Measurements from ENCODE around the gene LMNA.

The LMNA gene

DNA sequence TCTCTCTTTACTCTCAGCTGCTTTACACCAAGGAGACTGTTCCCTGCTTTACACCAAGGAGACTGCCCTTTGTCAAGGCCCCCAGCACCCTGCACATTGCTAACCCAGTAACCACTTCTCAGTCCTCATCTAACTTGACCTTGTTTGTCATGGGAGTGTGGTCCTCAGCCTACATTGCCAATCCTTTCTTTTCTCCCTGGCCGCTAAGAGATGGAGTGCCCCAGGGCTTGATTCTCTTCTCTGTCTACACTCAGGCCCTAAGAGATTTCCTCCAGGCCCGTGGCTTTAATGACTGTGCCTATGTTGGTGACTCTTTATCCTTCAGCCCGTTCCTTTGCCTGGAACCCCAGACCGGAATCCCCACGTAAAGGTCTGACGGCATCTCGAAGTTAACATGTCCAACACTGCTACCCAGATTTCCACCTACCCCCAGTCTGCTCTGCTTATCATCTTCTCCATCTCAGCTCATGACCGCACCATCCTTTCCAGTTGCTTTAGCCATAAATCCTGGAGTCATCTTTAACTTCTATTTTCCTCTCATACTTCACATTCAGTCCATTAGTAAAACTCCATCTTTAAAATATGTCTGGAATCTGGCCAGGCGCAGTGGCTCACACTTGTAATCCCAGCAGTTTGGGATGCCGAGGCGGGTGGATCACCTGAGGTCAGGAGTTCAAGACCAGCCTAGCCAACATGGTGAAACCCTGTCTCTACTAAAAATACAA, 29.4 kb downstream of the LMNA start:
- no peak for DNase-seq (ENCODE audit: low read depth)

DNA sequence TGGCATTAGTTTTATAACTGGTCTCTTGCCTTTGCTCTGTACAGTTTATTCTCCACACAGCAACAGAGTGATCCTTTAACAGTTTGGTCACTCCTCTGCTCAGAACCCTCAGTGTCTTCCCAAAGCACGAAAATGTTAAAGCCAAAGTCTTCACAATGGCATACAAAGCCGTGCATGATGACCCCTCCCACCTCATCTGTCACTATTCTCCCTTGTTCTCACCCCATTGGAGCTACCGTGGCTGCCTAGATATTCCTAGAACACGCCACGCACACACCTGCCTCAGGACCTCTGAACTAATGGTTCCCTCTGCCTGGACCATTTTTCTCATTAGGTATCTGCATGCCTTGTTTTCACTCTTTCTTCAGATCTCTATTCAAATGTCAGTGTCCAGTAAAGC, 30.2 kb downstream of the LMNA start:
- DNase-seq (ENCODE audit: low read depth): no peak

DNA sequence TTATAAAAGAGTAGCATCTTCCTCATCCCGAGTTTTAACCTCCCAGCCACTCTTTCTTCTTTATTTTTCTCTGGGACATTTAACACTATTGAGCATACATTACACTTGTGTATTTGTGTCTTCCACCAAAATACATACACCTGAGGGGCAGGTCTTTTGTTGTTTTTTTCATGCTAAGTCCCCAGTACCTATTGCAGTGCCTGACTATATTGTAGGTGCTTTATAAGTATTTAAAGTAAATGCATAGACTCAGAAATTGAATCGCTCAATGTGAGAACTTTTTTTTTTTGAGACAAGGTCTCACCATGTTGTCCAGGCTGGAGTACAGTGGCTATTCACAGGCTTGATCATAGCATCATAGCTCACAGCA, 31.1 kb downstream of the LMNA start:
- DNase-seq (ENCODE audit: low read depth): no peak

DNA sequence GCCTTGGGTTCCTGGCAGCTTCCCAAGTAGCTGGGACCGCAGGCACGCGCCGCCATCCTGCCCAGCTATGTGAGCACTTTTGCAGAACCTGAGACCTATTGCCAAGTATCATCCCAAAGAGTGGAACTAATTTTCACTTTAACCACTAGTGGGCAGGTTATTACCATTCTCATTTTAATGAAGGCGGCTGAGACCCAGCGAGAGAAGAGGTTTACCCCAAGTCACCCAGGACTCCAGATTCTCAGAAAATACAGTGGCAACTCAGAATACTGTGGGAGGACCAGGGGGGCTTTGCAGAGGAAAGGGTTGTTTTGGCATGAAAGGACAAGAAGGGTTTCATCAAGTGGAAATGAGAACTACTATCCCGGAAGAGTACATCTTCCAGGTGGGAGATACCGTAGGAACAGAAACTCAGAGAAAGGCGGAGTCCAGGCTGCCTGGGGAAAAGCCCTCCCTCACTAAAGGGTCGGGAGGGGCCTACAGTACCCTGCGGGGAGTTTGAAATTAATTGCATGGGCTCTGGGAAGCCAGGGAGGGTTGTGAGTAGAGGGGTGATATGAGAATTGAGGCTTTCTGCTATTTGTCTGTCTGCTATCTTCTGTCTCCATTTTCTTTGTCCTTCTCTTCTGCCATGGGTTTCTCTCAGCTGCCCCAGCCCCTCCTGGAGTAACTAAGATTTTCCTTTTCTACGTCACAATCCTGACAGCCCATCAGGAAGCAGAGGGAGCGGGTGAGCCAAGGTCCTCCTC, 31.7 kb downstream of the LMNA start:
- no peak for DNase-seq (ENCODE audit: low read depth)

DNA sequence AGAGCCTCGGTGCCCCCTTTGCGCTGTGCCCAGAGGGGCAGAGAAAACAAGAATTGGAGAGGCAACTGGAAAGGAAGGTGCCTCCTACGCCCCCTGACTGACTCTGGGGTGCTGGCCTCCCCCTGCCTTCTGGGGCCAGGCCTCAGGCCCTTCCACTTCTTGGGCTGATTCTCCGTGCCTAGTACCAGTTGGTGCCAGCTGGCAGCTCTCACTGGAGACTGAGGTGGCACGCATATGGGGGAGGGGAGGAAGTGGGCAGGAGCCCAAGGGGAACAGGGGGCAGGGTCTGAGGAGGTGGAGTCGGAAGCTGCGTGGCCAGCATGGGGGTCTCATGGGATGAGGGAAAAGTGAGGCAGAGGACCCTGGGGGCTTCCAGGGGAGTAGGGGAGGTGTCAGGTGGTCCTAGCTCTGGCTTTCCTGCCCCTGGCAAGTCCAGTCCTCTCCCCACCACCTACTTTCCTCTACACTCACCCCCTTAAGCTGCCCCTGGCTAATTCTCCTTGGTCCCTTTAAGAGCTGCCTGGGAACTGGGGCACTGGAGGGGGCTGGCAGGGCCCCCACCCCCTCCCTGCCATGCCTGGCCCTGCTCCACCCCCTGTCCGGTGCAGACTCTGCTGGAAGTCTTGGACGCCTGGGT, 32.4 kb downstream of the LMNA start:
- DNase-seq (ENCODE audit: low read depth): no peak

DNA sequence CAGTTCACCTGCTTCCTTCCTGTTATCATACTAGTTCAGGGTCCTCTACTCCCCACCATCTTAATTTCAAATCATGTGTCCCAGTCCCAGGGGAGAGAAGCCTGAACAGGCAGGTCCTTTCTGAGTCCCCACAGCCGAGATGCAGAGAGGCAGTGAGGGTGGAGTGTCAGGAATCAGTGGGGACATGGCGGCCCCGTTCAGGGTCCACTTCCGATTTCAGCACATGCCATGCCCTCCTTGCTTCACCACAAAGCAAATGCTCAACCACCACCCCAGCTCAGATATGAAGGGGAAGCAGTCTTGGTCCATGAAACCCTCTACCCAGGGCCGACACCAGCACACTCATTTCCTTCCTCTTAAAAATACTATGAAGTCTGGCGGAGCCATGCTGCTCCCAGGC, 33.7 kb downstream of the LMNA start:
- DNase-seq (ENCODE audit: low read depth): no peak

DNA sequence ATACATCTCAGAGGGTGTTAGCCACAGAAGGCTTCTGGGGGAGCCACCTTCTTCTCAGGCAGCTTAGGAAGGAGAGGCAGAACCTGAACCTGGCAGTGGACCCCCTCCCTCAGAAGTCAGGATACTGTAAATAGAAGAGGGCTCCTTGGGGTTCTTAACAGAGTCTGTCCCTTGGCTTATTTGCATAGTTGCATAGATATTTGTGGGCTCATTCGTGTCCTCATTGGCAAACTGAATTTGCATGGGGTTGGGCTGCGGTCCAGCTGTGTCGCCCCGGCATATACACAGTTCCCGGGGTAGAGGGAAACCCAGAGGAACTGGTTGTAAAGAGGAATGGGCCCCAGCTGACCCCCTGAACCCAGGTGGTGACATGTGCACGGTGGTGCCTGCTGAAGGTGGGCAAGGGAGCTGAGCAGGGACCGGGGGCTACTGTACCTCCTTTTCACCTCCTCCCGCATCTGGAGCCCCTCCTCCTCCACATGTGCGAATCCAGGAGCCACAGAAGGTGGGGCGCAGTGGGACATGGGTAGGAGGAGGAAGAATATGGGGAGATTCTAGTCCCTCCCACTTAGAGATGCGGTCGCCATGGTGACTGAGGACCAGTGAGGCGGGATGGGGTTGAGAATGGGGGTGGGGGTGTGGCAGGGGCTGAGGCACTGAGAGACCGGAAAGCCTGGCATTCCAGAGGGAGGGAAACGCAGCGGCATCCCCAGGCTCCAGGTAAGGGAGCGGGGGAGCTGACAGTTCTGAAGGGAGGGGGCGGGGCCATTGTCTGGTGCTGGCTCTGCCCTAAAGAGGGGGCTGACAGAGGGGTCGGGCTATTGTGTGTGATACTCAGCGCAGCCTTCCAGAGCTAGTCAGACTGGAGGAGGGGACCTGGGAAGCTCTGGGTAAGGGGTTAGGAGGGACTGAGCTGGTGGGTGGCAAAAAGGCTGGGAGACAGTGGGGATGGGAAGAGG, 35.1 kb downstream of the LMNA start:
- DNase-seq (ENCODE audit: low read depth): no peak

DNA sequence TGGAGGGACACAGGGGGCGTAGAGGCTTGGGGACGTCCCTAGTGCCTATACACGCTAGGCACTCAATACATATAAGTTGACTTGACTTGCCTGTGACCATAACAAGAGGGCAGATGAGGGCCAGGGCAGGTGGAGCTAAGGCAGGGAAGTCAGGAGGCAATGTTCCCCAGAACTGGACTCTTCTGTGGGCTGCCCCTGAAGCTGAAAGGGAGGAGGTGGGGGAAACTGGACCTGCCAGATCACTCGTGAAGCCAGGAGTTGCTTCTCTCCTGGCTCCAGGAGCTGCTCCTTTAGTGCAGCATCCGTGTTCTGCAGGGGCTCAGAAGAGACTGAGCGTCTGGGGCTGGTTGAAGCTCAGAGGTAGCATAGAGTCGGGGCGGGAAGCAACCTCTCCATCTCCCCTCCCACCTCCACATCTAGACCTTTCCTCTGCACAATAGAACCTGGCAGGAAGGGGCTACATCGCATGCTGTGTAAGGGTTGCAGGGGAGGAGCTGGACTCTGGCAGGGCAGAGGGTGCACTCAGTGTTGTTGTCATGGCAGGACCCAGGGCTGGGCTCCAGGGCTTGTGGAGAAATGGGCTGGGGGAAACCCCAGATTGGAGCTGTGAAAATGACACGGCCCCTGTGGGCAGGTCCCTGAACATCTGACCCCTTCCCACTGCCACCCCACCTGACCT, 36.0 kb downstream of the LMNA start:
- no peak for DNase-seq (ENCODE audit: low read depth)

DNA sequence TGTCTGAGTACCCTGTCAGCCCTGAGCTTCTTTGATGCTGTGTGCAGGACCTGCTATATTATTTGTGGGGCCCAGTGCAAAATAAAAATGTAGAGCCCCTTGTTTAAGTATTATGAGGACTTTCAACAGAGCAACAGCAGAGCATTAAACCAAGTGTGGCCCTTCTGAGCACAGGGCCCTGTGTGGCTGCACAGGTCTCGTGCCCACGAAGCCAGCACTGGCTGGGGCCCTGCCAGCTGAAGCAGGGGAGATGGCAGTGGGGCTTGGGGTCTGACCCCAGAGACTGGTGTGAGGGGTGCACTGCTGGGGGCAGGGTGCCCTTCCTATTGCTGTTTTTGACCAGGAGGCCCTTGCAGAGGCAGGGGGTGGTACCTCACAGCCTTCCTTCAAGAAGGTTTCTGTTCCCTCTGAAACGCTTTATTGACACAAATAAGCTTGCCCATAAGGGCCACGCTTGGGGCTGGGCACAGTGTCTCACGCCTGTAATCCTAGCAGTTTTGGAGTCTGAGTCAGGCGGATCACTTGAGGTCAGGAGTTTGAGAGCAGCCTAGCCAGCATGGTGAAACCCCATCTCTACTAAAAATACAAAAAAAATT, 36.7 kb downstream of the LMNA start:
- DNase-seq (ENCODE audit: low read depth): no peak

DNA sequence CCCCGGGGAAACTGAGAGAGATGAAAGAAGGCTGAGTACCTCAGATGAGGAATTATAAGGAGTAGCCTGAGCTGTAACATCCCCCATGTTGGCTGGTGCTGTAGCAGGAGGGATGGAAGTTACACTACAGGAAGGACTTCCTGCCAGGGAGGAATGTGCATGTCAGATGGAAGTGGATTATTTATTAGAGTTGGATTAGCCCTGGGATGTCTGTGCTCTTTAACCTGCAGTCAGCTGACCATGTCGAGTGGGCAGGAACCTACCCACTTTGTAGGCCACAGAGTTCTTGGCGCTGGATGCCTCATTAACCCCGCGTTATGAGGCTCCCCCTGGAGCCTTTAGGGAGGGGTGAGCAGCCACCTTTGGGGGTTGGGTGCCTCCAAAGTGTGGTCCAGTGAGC, 38.1 kb downstream of the LMNA start:
- no peak for DNase-seq (ENCODE audit: low read depth)

DNA sequence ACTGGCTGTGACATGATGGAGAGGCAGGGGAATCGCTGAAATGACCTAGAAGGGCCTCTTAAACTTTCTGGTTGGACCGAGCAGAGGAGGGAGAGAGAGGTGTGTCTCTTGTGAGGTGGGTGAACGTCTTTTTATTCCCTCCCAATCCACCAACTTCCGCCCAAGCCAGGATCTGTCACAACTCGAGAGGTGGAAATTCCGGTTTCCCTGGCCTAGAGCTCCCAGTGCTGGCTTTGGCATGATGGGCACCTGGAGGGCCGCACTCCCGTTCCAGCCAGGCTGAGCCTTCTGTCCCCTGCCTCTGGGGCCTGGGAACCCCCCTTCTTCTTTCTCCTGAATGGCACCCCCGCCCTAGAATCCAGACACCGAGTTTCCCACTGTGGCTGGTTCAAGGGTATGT, 38.9 kb downstream of the LMNA start, which contains the start of gene SEMA4A:
Gene SEMA4A, plus strand, starts transcription at position 224 of the 400 bp plus-strand sequence. CDS start 994 bp downstream, outside the sequence.
- no peak for DNase-seq (ENCODE audit: low read depth)

DNA sequence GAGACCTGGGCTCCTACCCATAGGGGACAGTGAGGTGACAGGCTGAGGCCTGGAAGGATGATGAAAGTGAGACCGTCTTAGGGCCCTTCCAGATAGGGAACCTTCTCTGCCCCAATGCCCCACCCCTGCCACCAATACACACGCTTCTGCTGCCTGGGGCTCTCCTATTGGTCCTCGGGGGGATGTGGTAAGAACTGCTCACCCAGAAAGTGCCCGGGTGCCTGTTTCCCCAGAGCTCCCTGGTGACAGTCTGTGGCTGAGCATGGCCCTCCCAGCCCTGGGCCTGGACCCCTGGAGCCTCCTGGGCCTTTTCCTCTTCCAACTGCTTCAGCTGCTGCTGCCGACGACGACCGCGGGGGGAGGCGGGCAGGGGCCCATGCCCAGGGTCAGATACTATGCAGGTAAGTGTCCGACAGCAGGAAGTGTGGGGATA, 39.8 kb downstream of the LMNA start:
- no peak for DNase-seq (ENCODE audit: low read depth)

DNA sequence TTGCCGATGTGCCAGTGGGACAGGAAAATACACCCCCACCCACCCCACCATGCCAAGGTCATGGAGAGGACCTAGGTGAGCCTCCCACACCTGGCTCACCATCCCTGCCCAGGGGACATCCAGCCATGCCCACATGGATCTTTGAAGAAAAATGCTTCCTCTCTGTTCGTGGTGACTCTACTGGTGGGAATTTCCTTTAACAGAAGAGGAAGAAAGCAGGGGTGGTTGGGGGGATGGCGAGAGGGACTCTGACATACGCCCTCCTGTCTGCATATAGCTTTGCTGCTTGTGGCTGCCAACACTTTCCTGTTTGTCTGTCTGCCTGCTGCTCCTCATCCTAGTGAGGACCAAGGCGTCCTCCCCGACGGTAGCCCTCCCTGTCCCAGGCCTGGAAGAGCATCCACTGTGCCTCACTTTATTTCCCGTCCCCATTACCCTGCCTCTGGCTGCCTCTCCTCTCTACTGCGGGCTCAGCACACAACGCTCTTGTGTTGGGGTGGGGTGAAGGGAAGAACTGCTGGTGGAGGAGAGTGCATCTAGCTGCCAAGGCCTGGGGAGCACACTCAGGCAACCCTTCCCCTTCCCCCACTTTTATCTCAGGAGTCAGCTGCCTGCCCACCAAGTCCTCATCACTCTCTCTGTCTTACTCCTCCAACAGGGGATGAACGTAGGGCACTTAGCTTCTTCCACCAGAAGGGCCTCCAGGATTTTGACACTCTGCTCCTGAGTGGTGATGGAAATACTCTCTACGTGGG, 41.4 kb downstream of the LMNA start:
- DNase-seq (ENCODE audit: low read depth): no peak

DNA sequence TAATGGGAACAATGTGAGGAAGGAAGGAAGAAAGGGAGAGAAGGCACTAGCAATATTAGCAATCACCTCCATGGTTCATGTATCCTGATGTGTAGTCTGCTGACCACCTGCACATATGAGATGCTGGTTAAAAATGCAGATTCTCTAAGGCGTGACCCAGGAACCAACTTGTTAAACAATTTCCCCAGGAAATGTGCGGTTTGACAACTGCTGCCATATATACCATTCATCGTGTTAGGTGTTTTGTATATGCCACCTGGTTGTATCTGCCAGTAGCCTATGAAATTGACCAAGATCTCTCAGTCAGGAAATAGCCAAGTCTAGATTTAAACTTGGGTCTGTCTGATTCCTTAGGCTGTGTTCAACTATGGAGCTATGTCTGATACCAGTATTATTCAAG, 43.0 kb downstream of the LMNA start:
- no peak for DNase-seq (ENCODE audit: low read depth)

DNA sequence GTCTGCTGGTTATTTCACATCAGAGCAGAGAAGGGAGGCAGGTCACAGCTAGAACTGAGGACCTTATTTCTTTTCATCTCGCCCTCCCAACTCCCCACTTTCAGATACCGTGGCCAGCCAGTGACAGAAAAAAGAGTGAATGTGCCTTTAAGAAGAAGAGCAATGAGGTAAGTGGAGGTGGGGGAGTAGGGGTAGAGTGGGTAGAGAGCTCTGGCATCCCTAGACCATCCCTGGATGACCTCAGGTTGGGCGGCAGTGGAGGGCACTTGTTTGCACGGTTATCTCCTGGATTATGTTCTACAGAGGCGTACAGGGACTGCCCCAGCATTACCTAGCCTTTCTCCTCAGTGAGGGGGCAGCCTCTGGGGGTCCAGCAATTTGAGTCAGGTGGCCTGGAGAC, 43.5 kb downstream of the LMNA start:
- no peak for DNase-seq (ENCODE audit: low read depth)

DNA sequence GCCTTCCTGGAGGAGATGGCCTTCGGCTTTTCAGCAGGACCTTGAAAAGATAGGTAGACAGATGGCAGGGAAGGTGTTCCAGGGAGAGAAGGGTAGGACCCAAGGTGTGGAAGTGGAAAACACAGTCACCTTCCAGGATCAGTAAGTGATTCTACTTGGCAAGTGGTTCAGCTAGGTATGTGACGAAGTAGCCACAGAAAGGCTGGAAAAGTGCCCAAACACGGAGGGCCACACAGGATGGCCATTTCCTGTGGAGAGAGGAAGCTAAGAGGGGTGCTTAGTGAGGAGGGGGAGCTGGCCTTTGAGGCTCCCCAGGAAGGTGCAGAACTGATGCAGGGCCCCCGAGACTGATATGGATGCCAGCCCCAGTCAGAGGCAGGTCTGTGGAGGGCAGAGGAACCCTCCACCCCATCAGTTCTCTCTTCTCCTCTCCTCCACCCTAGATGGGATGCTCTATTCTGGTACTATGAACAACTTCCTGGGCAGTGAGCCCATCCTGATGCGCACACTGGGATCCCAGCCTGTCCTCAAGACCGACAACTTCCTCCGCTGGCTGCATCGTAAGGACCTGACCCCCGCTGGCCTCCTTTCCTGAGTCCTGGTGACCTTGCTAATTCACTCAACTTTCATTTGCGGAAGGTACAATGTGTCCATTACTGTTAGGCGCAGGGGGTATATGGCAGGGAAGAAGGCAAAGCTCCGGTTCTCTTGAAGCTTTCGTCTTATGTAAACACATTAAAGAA, 45.7 kb downstream of the LMNA start:
- DNase-seq (ENCODE audit: low read depth): no peak

DNA sequence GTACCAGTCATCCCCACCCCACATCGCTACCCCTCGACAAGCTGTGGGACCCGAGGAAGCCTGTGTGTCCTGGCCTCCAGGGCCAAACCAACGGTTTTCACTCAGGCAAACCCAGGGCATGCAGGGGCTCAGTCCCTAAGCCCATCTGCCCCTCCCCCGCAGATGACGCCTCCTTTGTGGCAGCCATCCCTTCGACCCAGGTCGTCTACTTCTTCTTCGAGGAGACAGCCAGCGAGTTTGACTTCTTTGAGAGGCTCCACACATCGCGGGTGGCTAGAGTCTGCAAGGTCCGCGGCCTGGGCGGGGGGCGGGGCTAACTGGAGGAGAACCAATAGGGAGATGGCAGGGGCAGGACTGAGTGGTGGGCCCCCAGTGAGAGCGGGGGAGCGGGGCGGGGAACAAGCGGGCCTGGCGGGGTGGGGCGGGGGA, 46.2 kb downstream of the LMNA start:
- DNase-seq (ENCODE audit: low read depth): peak; percentile 66

DNA sequence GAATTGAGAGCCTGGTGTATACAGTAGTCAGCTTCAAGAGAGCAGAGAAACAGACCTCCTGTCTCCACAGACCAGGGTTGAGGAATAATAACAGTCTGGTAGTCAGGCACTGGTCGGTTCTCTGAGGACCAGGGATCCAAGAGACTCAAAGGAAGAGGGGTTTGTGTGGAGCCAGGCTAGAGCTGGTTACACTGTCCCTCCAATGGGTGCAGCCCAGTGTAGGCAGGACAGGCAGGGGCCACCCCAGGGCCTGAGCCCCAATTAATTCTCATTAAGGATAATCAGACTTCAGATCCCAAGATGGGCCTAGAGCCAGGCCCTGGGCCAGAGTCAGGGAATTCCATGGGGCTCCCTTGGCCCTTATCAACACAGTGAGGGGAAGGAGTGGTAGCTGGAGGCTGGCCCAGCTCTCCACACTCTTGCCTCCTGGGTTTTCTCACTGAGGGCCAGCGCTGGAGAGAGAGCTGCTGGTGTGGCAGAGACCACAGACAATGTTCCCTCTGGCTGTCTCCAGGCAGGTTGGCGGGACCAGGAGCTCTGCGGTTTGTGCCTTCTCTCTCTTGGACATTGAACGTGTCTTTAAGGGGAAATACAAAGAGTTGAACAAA, 48.0 kb downstream of the LMNA start:
- DNase-seq (ENCODE audit: low read depth): no peak

DNA sequence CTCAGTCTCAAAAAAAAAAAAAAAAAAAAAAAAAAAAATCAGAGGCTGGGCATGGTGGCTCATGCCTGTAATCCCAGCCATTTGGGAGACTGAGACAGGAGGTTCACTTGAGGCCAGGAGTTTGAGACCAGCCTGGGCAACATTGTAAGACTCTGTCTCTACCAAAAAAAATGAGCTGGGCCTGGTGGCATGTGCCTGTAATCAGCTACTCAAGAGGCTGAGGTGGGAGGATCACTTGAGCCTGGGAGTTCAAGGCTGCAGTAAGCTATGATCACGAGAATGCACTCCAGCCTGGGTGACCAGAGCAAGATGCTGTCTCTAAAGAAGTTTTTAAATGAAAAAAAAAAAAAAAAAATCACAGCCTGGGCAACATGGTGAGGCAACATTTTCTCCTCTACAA, 49.2 kb downstream of the LMNA start:
- no peak for DNase-seq (ENCODE audit: low read depth)
